WTC11 (cell line): ENCODE results near the gene SVIL.

Experiments
- ELF4 ChIP-seq: sonication (generic); formaldehyde crosslinking; IDR thresholded peaks from 2 replicates; pipeline ENCODE4 v1.8.1; 2022; ENCODE audit warnings: low read depth, mild to moderate bottlenecking, moderate library complexity, missing genetic modification reagents
- JUN ChIP-seq: sonication (generic); formaldehyde crosslinking; IDR thresholded peaks from 2 replicates; pipeline ENCODE4 v1.8.0; 2023; ENCODE audit warnings: mild to moderate bottlenecking, missing genetic modification reagents
- RELA ChIP-seq: sonication (generic); formaldehyde crosslinking; IDR thresholded peaks from 2 replicates; pipeline ENCODE4 v1.8.1; 2022; ENCODE audit warnings: missing genetic modification reagents, mild to moderate bottlenecking, borderline replicate concordance
- TF ChIP-seq, protein P1 (sequence below): fragments of 200-600 bp; IDR thresholded peaks from 2 replicates; pipeline ENCODE4 v1.8.0; 2022; ENCODE audit warnings: antibody characterized with exemption
- TF ChIP-seq, protein P2 (sequence below): fragments of 250-450 bp; sonication (Bioruptor Pico); IDR thresholded peaks from 2 replicates; pipeline ENCODE4 v1.9.0; 2021; ENCODE audit warnings: mild to moderate bottlenecking
- TF ChIP-seq, protein P3 (sequence below): sonication (generic); formaldehyde crosslinking; IDR thresholded peaks from 2 replicates; pipeline ENCODE4 v1.8.1; 2023; ENCODE audit warnings: mild to moderate bottlenecking, missing genetic modification reagents, borderline replicate concordance
- TF ChIP-seq, protein P4 (sequence below): sonication (generic); formaldehyde crosslinking; IDR thresholded peaks from 2 replicates; pipeline ENCODE4 v1.8.0; 2022; ENCODE audit warnings: missing genetic modification reagents
- TF ChIP-seq, protein P5 (sequence below): sonication (generic); formaldehyde crosslinking; IDR thresholded peaks from 2 replicates; pipeline ENCODE4 v1.8.0; 2022; ENCODE audit warnings: mild to moderate bottlenecking, missing genetic modification reagents
- TF ChIP-seq, protein P6 (sequence below): sonication (generic); formaldehyde crosslinking; IDR thresholded peaks from 2 replicates; pipeline ENCODE4 v1.8.0; 2023; ENCODE audit warnings: missing genetic modification reagents
- TF ChIP-seq, protein P7 (sequence below): sonication (generic); formaldehyde crosslinking; IDR thresholded peaks from 2 replicates; pipeline ENCODE4 v1.8.1; 2023; ENCODE audit warnings: mild to moderate bottlenecking, moderate library complexity, missing genetic modification reagents
- TF ChIP-seq, protein P8 (sequence below): sonication (generic); formaldehyde crosslinking; IDR thresholded peaks from 2 replicates; pipeline ENCODE4 v1.8.1; 2022; ENCODE audit warnings: mild to moderate bottlenecking, missing genetic modification reagents, moderate library complexity, borderline replicate concordance

DNA sequence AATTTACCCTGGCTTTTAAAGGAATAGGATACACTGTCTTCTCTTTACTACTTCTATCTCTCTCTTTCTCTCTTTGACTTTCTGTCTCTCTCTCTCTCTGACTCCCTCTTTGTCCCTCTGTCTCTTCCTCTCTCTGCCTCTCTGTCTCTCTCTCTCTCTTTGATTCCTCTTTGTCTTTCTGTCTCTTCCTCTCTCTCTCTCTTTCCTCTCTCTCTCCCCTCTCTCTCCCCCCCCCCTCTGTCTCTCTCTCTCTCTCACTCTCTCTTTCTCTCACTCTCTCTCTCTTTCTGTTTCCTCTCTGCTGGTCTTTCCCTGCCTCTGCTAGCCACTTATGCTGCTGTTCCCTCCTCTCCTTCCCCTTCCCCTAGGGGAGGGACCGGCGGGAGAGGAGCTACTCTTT lies 196.9 kb downstream of the SVIL start:
- TF ChIP-seq, protein P1, sequence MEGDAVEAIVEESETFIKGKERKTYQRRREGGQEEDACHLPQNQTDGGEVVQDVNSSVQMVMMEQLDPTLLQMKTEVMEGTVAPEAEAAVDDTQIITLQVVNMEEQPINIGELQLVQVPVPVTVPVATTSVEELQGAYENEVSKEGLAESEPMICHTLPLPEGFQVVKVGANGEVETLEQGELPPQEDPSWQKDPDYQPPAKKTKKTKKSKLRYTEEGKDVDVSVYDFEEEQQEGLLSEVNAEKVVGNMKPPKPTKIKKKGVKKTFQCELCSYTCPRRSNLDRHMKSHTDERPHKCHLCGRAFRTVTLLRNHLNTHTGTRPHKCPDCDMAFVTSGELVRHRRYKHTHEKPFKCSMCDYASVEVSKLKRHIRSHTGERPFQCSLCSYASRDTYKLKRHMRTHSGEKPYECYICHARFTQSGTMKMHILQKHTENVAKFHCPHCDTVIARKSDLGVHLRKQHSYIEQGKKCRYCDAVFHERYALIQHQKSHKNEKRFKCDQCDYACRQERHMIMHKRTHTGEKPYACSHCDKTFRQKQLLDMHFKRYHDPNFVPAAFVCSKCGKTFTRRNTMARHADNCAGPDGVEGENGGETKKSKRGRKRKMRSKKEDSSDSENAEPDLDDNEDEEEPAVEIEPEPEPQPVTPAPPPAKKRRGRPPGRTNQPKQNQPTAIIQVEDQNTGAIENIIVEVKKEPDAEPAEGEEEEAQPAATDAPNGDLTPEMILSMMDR = no peak
- TF ChIP-seq JUN (CRISPR knock-in tag) (no peak), RELA (no peak), ELF4 (CRISPR knock-in tag) (no peak)
- TF ChIP-seq, protein P2, sequence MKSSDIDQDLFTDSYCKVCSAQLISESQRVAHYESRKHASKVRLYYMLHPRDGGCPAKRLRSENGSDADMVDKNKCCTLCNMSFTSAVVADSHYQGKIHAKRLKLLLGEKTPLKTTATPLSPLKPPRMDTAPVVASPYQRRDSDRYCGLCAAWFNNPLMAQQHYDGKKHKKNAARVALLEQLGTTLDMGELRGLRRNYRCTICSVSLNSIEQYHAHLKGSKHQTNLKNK = no peak
- TF ChIP-seq, protein P3, sequence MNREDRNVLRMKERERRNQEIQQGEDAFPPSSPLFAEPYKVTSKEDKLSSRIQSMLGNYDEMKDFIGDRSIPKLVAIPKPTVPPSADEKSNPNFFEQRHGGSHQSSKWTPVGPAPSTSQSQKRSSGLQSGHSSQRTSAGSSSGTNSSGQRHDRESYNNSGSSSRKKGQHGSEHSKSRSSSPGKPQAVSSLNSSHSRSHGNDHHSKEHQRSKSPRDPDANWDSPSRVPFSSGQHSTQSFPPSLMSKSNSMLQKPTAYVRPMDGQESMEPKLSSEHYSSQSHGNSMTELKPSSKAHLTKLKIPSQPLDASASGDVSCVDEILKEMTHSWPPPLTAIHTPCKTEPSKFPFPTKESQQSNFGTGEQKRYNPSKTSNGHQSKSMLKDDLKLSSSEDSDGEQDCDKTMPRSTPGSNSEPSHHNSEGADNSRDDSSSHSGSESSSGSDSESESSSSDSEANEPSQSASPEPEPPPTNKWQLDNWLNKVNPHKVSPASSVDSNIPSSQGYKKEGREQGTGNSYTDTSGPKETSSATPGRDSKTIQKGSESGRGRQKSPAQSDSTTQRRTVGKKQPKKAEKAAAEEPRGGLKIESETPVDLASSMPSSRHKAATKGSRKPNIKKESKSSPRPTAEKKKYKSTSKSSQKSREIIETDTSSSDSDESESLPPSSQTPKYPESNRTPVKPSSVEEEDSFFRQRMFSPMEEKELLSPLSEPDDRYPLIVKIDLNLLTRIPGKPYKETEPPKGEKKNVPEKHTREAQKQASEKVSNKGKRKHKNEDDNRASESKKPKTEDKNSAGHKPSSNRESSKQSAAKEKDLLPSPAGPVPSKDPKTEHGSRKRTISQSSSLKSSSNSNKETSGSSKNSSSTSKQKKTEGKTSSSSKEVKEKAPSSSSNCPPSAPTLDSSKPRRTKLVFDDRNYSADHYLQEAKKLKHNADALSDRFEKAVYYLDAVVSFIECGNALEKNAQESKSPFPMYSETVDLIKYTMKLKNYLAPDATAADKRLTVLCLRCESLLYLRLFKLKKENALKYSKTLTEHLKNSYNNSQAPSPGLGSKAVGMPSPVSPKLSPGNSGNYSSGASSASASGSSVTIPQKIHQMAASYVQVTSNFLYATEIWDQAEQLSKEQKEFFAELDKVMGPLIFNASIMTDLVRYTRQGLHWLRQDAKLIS (CRISPR knock-in tag) = no peak
- TF ChIP-seq, protein P4, sequence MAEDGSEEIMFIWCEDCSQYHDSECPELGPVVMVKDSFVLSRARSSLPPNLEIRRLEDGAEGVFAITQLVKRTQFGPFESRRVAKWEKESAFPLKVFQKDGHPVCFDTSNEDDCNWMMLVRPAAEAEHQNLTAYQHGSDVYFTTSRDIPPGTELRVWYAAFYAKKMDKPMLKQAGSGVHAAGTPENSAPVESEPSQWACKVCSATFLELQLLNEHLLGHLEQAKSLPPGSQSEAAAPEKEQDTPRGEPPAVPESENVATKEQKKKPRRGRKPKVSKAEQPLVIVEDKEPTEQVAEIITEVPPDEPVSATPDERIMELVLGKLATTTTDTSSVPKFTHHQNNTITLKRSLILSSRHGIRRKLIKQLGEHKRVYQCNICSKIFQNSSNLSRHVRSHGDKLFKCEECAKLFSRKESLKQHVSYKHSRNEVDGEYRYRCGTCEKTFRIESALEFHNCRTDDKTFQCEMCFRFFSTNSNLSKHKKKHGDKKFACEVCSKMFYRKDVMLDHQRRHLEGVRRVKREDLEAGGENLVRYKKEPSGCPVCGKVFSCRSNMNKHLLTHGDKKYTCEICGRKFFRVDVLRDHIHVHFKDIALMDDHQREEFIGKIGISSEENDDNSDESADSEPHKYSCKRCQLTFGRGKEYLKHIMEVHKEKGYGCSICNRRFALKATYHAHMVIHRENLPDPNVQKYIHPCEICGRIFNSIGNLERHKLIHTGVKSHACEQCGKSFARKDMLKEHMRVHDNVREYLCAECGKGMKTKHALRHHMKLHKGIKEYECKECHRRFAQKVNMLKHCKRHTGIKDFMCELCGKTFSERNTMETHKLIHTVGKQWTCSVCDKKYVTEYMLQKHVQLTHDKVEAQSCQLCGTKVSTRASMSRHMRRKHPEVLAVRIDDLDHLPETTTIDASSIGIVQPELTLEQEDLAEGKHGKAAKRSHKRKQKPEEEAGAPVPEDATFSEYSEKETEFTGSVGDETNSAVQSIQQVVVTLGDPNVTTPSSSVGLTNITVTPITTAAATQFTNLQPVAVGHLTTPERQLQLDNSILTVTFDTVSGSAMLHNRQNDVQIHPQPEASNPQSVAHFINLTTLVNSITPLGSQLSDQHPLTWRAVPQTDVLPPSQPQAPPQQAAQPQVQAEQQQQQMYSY = no peak
- TF ChIP-seq, protein P5, sequence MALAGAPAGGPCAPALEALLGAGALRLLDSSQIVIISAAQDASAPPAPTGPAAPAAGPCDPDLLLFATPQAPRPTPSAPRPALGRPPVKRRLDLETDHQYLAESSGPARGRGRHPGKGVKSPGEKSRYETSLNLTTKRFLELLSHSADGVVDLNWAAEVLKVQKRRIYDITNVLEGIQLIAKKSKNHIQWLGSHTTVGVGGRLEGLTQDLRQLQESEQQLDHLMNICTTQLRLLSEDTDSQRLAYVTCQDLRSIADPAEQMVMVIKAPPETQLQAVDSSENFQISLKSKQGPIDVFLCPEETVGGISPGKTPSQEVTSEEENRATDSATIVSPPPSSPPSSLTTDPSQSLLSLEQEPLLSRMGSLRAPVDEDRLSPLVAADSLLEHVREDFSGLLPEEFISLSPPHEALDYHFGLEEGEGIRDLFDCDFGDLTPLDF (CRISPR knock-in tag) = no peak
- TF ChIP-seq, protein P6, sequence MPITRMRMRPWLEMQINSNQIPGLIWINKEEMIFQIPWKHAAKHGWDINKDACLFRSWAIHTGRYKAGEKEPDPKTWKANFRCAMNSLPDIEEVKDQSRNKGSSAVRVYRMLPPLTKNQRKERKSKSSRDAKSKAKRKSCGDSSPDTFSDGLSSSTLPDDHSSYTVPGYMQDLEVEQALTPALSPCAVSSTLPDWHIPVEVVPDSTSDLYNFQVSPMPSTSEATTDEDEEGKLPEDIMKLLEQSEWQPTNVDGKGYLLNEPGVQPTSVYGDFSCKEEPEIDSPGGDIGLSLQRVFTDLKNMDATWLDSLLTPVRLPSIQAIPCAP (CRISPR knock-in tag) = no peak
- TF ChIP-seq, protein P7, sequence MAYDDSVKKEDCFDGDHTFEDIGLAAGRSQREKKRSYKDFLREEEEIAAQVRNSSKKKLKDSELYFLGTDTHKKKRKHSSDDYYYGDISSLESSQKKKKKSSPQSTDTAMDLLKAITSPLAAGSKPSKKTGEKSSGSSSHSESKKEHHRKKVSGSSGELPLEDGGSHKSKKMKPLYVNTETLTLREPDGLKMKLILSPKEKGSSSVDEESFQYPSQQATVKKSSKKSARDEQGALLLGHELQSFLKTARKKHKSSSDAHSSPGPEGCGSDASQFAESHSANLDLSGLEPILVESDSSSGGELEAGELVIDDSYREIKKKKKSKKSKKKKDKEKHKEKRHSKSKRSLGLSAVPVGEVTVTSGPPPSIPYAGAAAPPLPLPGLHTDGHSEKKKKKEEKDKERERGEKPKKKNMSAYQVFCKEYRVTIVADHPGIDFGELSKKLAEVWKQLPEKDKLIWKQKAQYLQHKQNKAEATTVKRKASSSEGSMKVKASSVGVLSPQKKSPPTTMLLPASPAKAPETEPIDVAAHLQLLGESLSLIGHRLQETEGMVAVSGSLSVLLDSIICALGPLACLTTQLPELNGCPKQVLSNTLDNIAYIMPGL (CRISPR knock-in tag) = no peak
- TF ChIP-seq, protein P8, sequence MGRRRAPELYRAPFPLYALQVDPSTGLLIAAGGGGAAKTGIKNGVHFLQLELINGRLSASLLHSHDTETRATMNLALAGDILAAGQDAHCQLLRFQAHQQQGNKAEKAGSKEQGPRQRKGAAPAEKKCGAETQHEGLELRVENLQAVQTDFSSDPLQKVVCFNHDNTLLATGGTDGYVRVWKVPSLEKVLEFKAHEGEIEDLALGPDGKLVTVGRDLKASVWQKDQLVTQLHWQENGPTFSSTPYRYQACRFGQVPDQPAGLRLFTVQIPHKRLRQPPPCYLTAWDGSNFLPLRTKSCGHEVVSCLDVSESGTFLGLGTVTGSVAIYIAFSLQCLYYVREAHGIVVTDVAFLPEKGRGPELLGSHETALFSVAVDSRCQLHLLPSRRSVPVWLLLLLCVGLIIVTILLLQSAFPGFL (CRISPR knock-in tag) = no peak
